Measurements from ENCODE around the gene KLK5.

The KLK5 gene

GRCh38 chr19:51000426-51000825, 47.6 kb upstream of the KLK5 start:
- H3K4me2 ChIP-seq = no peak overlapping the region
- no peaks in the 10 kb centered on the region for H3K79me2 ChIP-seq (ENCODE audit: insufficient read depth, low read depth)
- no peaks in the 10 kb centered on the region for H4K20me1 ChIP-seq (ENCODE audit: insufficient read depth)
- H3K4me1 ChIP-seq (ENCODE audit: low read depth, poor library complexity, severe bottlenecking) = no peaks in the 10 kb centered on the region
- no peak overlapping the region for H3K9ac ChIP-seq
- H3K27me3 ChIP-seq (ENCODE audit: insufficient read depth, low read depth) = peaks cover 4% of the 10 kb centered on the region; the same call in 1 of the 2 replicates
- TF ChIP-seq, protein P1, sequence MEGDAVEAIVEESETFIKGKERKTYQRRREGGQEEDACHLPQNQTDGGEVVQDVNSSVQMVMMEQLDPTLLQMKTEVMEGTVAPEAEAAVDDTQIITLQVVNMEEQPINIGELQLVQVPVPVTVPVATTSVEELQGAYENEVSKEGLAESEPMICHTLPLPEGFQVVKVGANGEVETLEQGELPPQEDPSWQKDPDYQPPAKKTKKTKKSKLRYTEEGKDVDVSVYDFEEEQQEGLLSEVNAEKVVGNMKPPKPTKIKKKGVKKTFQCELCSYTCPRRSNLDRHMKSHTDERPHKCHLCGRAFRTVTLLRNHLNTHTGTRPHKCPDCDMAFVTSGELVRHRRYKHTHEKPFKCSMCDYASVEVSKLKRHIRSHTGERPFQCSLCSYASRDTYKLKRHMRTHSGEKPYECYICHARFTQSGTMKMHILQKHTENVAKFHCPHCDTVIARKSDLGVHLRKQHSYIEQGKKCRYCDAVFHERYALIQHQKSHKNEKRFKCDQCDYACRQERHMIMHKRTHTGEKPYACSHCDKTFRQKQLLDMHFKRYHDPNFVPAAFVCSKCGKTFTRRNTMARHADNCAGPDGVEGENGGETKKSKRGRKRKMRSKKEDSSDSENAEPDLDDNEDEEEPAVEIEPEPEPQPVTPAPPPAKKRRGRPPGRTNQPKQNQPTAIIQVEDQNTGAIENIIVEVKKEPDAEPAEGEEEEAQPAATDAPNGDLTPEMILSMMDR (conservative IDR thresholded peaks at IDR 0.05; ENCODE audit: low read depth, low read length) = no peak
- H3K27ac ChIP-seq = no peak overlapping the region
- H3K4me3 ChIP-seq (IDR thresholded peaks at IDR 0.05; ENCODE audit: insufficient read depth, low read depth, low read length) = no peak overlapping the region
- H3K36me3 ChIP-seq (ENCODE audit: insufficient read depth) = no peaks in the 10 kb centered on the region
- H2AFZ ChIP-seq (ENCODE audit: low read depth) = no peak overlapping the region

DNA sequence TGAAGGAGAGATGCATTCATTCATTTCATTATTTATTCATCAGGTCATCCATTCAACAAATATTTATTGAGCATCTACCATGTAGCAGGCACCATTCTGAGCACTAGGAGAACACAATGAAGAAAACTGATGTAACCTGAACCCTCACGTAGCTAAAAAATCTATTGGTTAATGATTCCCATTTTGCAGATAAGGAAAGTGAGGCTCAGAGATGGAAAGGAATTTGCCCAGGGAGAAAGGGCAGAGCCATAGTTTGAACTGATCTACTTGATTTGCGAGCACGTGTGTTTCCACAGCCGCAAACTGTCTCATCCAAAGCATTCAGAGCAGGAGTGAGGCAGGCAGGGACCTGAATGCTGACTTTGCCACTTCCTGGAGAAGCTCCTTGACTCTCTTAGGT, 45.8 kb upstream of the KLK5 start:
- Histone ChIP-seq H3K36me3 (ENCODE audit: insufficient read depth) (no peaks in the 10 kb centered on the region), H3K9ac (no peak overlapping the region), H3K27ac (no peak overlapping the region), H3K4me1 (ENCODE audit: low read depth, poor library complexity, severe bottlenecking) (no peaks in the 10 kb centered on the region), H3K4me3 (IDR thresholded peaks at IDR 0.05; ENCODE audit: insufficient read depth, low read depth, low read length) (no peak overlapping the region), H2AFZ (ENCODE audit: low read depth) (no peak overlapping the region), H3K27me3 (ENCODE audit: insufficient read depth, low read depth) (peaks cover 2% of the 10 kb centered on the region; the same call in 1 of the 2 replicates), H4K20me1 (ENCODE audit: insufficient read depth) (no peaks in the 10 kb centered on the region), H3K4me2 (no peak overlapping the region), H3K79me2 (ENCODE audit: insufficient read depth, low read depth) (no peaks in the 10 kb centered on the region)
- TF ChIP-seq, protein P1 (conservative IDR thresholded peaks at IDR 0.05; ENCODE audit: low read depth, low read length) = no peak

DNA sequence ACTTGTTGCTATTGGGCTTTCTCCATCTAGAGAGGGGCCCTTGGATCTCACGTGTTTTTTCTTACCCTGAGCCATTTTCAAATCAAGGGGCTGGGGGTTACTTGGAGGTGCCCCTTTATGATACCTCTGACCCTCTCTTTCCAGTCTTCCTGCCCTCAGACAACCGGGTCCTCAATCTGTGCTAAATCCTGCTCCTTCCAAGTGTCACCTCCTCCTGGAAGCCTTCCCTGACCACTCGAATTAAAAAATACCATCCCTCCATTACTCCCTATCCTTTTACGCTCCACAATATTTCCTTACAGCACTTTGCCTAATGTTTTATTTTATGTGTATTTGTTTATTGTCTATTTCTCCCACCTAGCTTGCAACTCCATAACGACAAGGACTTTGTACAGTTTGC, 45.2 kb upstream of the KLK5 start:
- no peak overlapping the region for H3K4me2 ChIP-seq
- H3K79me2 ChIP-seq (ENCODE audit: insufficient read depth, low read depth) = no peaks in the 10 kb centered on the region
- peaks cover 2% of the 10 kb centered on the region; the same call in 1 of the 2 replicates for H3K27me3 ChIP-seq (ENCODE audit: insufficient read depth, low read depth)
- TF ChIP-seq, protein P1 (conservative IDR thresholded peaks at IDR 0.05; ENCODE audit: low read depth, low read length) = no peak
- H2AFZ ChIP-seq (ENCODE audit: low read depth) = no peak overlapping the region
- H3K9ac ChIP-seq = no peak overlapping the region
- H4K20me1 ChIP-seq (ENCODE audit: insufficient read depth) = no peaks in the 10 kb centered on the region
- no peak overlapping the region for H3K4me3 ChIP-seq (IDR thresholded peaks at IDR 0.05; ENCODE audit: insufficient read depth, low read depth, low read length)
- H3K4me1 ChIP-seq (ENCODE audit: low read depth, poor library complexity, severe bottlenecking) = no peaks in the 10 kb centered on the region
- no peak overlapping the region for H3K27ac ChIP-seq
- no peaks in the 10 kb centered on the region for H3K36me3 ChIP-seq (ENCODE audit: insufficient read depth)

GRCh38 chr19:50994129-50994528, 41.3 kb upstream of the KLK5 start:
- TF ChIP-seq, protein P1 (conservative IDR thresholded peaks at IDR 0.05; ENCODE audit: low read depth, low read length) = no peak
- Histone ChIP-seq H3K27me3 (ENCODE audit: insufficient read depth, low read depth) (peaks cover 2% of the 10 kb centered on the region; the same call in 1 of the 2 replicates), H3K36me3 (ENCODE audit: insufficient read depth) (no peaks in the 10 kb centered on the region), H3K4me3 (IDR thresholded peaks at IDR 0.05; ENCODE audit: insufficient read depth, low read depth, low read length) (no peak overlapping the region), H2AFZ (ENCODE audit: low read depth) (no peak overlapping the region), H3K79me2 (ENCODE audit: insufficient read depth, low read depth) (no peaks in the 10 kb centered on the region), H3K9ac (no peak overlapping the region), H3K4me2 (no peak overlapping the region), H3K27ac (no peak overlapping the region), H3K4me1 (ENCODE audit: low read depth, poor library complexity, severe bottlenecking) (no peaks in the 10 kb centered on the region), H4K20me1 (ENCODE audit: insufficient read depth) (no peaks in the 10 kb centered on the region)

Measured in KMS-11 (cell line).